Hippocampal formation (tissue), 2 donors: ENCODE measurements around the gene GFPT1.
A peak's percentile ranks its signal among the peaks of the same experiment; 100 is the strongest.

ENCODE experiments used
- DNase-seq, 2 donors: peaks; one replicate each; lab custom pipeline; 2025; lab: John Stamatoyannopoulos, UW

GFPT1 gene

GRCh38 chr2:69291004-69291650 is 95.9 kb downstream of the GFPT1 start:
- no peak for DNase-seq

GRCh38 chr2:69288429-69288828 is 98.6 kb downstream of the GFPT1 start:
- DNase-seq = no peak

GRCh38 chr2:69287544-69287943 is 99.5 kb downstream of the GFPT1 start:
- DNase-seq = no peak

GRCh38 chr2:69285379-69285894 is 101.6 kb downstream of the GFPT1 start:
- no peak for DNase-seq

GRCh38 chr2:69280796-69281412 is 106.1 kb downstream of the GFPT1 start:
- DNase-seq = no peak

- no peak for DNase-seq
Observed at GRCh38 chr2:69279931-69280681, 106.9 kb downstream of the GFPT1 start.

- DNase-seq = no peak
Observed at GRCh38 chr2:69279211-69279610, 107.8 kb downstream of the GFPT1 start.

GRCh38 chr2:69278366-69278765 is 108.7 kb downstream of the GFPT1 start:
- DNase-seq = no peak

- DNase-seq = no peak
Observed at GRCh38 chr2:69275490-69275889, 111.5 kb downstream of the GFPT1 start.

GRCh38 chr2:69272803-69273471 is 114.1 kb downstream of the GFPT1 start:
- peak in 1 of 2 donors; percentile 13 for DNase-seq

- no peak for DNase-seq
Observed at GRCh38 chr2:69271831-69272257, 115.2 kb downstream of the GFPT1 start.
